ENCODE results near the gene REXO4.

DNA sequence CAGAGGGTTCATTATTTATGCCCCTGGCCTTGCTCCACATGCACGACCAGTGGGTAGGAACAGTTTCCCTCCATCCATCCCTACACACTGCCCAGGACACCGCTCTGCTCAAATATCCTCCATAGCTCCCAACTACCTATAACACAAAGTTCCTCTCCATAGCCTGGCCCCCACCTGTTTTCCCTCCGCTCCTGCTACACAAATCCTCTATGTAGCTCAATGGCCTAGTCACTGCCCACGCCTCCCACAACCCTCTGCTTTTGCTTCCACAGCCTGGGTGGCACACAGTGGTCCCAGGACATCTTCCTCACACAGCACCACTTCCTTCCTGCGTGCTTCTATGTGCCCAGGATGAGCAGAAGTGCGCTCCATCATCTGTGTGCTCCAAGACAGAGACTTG lies 20.4 kb downstream of the REXO4 start:
- TF ChIP-seq CTCF (IDR thresholded peaks at IDR 0.05): no peak
- no peak for TF ChIP-seq EZH2 (IDR thresholded peaks at IDR 0.05)
- TF ChIP-seq EZH2phosphoT487 (IDR thresholded peaks at IDR 0.05): no peak

Data from neural progenitor cell (in vitro differentiated cells).